GM23248 (cell line): ENCODE measurements around the gene RGS14. TPM values are rescaled to one million over a fixed set of nuclear protein-coding genes. Genes with fewer than 3 reads are reported as not detected.

Experiments
- DNase-seq: peaks from one replicate; pipeline ENCODE4 v3.0.0-alpha.2; 2015
- H2AFZ ChIP-seq: fragments of 200-600 bp; sonication (generic); 2 replicates; pipeline ENCODE4 v1.6.1; 2016; ENCODE audit warnings: antibody characterized with exemption
- H3F3A ChIP-seq: fragments of 200-600 bp; sonication (generic); 2 replicates; pipeline ENCODE4 v1.6.1; 2016; ENCODE audit warnings: mild to moderate bottlenecking, antibody characterized with exemption, mixed run types; ENCODE audit not compliant: insufficient read depth
- H3K27ac ChIP-seq: fragments of 200-600 bp; sonication (generic); 2 replicates; pipeline ENCODE4 v1.5.1; 2016; ENCODE audit warnings: mild to moderate bottlenecking
- H3K27me3 ChIP-seq: fragments of 200-600 bp; sonication (generic); replicated peaks from 2 replicates; pipeline ENCODE4 v1.6.1; 2016; ENCODE audit warnings: mild to moderate bottlenecking; ENCODE audit not compliant: insufficient read depth
- H3K36me3 ChIP-seq: fragments of 200-600 bp; sonication (generic); 2 replicates; pipeline ENCODE4 v1.6.1; 2016; ENCODE audit warnings: low read depth, mild to moderate bottlenecking
- H3K4me1 ChIP-seq: fragments of 200-600 bp; sonication (generic); 2 replicates; pipeline ENCODE4 v1.6.1; 2016; ENCODE audit warnings: mild to moderate bottlenecking; ENCODE audit not compliant: insufficient read depth
- H3K4me2 ChIP-seq: fragments of 200-600 bp; sonication (generic); one replicate; pipeline ENCODE4 v1.6.1; 2016; ENCODE audit warnings: mild to moderate bottlenecking; ENCODE audit not compliant: unreplicated experiment
- H3K4me3 ChIP-seq: fragments of 200-600 bp; sonication (generic); 2 replicates; pipeline ENCODE4 v1.5.1; 2016; ENCODE audit warnings: mild to moderate bottlenecking
- H3K79me2 ChIP-seq: fragments of 200-600 bp; sonication (generic); 2 replicates; pipeline ENCODE4 v1.6.1; 2016; ENCODE audit warnings: mild to moderate bottlenecking; ENCODE audit not compliant: insufficient read depth
- H3K9ac ChIP-seq: fragments of 200-600 bp; sonication (generic); 2 replicates; pipeline ENCODE4 v1.6.1; 2016; ENCODE audit warnings: mild to moderate bottlenecking
- H3K9me2 ChIP-seq: fragments of 200-600 bp; sonication (generic); 2 replicates; pipeline ENCODE4 v1.6.1; 2016; ENCODE audit warnings: mixed run types, mild to moderate bottlenecking, moderate library complexity; ENCODE audit not compliant: insufficient read depth
- H3K9me3 ChIP-seq: fragments of 200-600 bp; sonication (generic); one replicate; pipeline ENCODE4 v1.6.1; 2017; ENCODE audit warnings: low read depth
- H4K20me1 ChIP-seq: fragments of 200-600 bp; sonication (generic); 2 replicates; pipeline ENCODE4 v1.6.0; 2016; ENCODE audit not compliant: insufficient read depth
- EZH2 ChIP-seq: fragments of 200-600 bp; sonication (generic); IDR thresholded peaks from 2 replicates; pipeline ENCODE4 v1.6.1; 2018; ENCODE audit warnings: antibody characterized with exemption, mild to moderate bottlenecking; ENCODE audit not compliant: insufficient read depth, poor library complexity, severe bottlenecking
- EZH2phosphoT487 ChIP-seq: fragments of 200-600 bp; sonication (generic); IDR thresholded peaks from 2 replicates; pipeline ENCODE4 v1.6.1; 2018; ENCODE audit warnings: antibody characterized with exemption, moderate library complexity, mild to moderate bottlenecking, low read depth; ENCODE audit not compliant: insufficient read depth
- WGBS, 2 experiments: methylation state at CpG; one replicate each; pipeline ENCODE4 v1.1.6; 2015 to 2017; ENCODE audit warnings: low lambda C conversion rate in 2 of 2, low coverage in 1 of 2; ENCODE audit errors: missing lambda C conversion rate in 2 of 2; 5-methylcytosine and 5-hydroxymethylcytosine counted together
- in situ Hi-C: fragments of 300-500 bp; cut with MboI; formaldehyde crosslinking; loops from 2 replicates; pipeline ENCODE4 v1.15.0; 2020
- polyA plus RNA-seq: library from polyadenylated mRNA; unstranded; fragments of >200 nt; fragmentation: Nextera tagmentation; extraction: Ambion mirVana; gene quantifications from 2 replicates; pipeline ENCODE4 v1.2.1, GENCODE V29; 2016
- total RNA-seq: library from RNA; depleted of rRNA; stranded (reverse); fragments of >200 nt; shearing (Covaris generic); gene quantifications from 2 replicates; pipeline ENCODE4 v1.2.3, GENCODE V29; 2014

Gene RGS14
- total and polyA plus RNA-seq, 2 experiments from 2014 or later: 2.5 to 6.4 TPM

DNA sequence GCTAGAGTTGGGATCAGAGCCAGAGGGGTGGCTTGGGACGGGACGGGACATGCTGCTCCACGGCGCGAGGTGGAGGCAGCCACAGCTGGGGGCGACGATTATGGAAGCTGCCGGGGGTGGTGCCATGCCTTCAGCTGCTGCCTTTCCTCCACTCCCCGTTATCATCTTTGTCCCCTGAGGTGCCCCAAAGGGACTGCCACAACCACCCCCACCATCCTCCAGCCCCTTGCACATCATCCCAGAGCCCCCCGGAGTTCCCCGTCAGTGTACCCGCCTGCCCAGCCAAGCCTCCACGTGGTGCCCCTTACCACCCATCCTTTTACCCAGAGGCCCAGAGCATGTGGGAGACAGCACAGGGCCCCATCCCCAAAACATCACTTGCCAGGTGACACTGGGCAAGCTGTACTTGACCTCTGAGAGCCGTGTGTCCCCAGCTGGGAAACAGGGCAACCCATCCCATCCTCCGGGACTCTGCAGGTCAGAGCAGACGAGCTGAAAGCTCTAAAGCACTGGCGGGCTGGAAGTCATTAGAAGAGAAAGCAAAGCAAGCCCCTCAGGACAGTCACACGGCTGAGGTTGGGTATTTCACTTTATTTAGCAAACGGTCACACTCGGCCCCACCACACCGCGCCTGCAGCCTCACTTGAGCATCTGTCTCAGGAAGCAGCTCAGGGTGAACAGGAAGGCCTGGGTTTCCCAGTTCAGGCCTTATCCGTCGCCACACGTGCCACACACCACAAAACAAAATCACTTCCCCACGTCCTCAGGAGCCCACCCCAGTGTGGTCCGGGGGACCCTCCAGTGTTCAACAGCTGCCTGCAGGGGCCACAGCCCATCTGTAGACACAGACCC, 26.5 kb upstream of the RGS14 start:
- Histone ChIP-seq H3K9ac (no peak overlapping the region), H3K36me3 (peaks cover 4% of the 10 kb centered on the region; the same call in 1 of the 2 replicates), H3K4me1 (peaks cover 16% of the 10 kb centered on the region), H3K27ac (no peak overlapping the region), H2AFZ (no peak overlapping the region), H3K9me2 (no peaks in the 10 kb centered on the region), H3F3A (peaks cover 14% of the 10 kb centered on the region; the same call in 1 of the 2 replicates), H3K4me2 (no peak overlapping the region), H3K4me3 (no peak overlapping the region), H3K27me3 (no peaks in the 10 kb centered on the region), H4K20me1 (no peaks in the 10 kb centered on the region), H3K79me2 (no peaks in the 10 kb centered on the region), H3K9me3 (no peaks in the 10 kb centered on the region)
- DNase-seq: no peak
- in situ Hi-C loops: no loop called here
- 89 to 90% methylated on average over 26 to 27 of the region's 27 CpGs for WGBS, 2 experiments
- TF ChIP-seq EZH2 (no peak), EZH2phosphoT487 (no peak)

DNA sequence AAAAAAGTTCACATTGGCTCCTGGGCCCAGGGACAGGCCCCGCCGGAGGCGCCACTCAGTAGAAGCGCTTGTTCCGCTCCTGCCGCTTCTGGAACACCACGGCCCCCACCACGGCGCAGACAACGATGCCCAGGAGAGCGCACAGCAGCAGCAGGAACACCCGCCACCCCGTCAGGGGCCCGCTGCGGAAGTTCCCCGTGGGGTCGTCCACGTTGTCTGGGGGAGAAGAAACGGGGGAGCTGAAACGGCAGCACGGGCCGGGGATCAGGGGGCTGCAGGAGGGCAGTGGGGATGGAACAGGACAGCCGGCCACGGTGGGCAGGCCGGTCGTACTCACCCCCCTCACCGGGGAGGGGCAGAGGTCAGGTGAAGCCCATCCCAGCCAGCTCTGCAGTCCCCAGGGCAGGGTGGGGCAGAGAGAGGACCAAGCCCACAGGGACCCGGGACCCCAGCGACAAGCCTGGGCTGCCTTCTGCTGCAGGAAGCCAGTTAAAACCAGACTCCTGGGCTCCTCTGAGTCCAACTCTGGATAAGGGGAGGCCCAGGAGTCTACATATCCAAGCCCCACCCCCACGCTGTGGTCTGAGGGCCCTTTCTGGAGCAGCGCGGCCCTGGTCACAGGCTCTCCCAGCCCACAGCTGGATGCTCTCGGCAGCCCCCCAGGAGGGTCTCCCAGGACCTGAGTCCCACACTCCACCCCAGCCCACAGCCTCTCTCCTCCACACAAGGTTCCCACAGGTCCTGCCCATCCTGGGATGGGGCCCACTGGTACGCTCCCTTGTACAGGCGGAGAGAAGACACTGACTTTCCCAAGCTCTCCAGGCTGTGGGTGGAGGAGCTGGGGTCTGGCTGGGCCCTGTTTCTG, 25.5 kb upstream of the RGS14 start:
- no peak for TF ChIP-seq EZH2phosphoT487
- TF ChIP-seq EZH2: no peak
- no peaks in the 10 kb centered on the region for H4K20me1 ChIP-seq
- no peak overlapping the region for H3K9ac ChIP-seq
- DNase-seq: no peak
- no peaks in the 10 kb centered on the region for H3K27me3 ChIP-seq
- no peaks in the 10 kb centered on the region for H3K79me2 ChIP-seq
- WGBS, 2 experiments: 92 to 98% methylated on average over 22 to 33 of the region's 35 CpGs
- no peak overlapping the region for H3K4me3 ChIP-seq
- H3K4me2 ChIP-seq: no peak overlapping the region
- no peak overlapping the region for H3K27ac ChIP-seq
- H3F3A ChIP-seq: peaks cover 7% of the 10 kb centered on the region; the same call in 1 of the 2 replicates
- H2AFZ ChIP-seq: no peak overlapping the region
- H3K36me3 ChIP-seq: peaks cover 4% of the 10 kb centered on the region; the same call in 1 of the 2 replicates
- H3K4me1 ChIP-seq: peaks cover 10% of the 10 kb centered on the region
- H3K9me2 ChIP-seq: no peaks in the 10 kb centered on the region
- in situ Hi-C loops: no loop called here
- no peaks in the 10 kb centered on the region for H3K9me3 ChIP-seq

DNA sequence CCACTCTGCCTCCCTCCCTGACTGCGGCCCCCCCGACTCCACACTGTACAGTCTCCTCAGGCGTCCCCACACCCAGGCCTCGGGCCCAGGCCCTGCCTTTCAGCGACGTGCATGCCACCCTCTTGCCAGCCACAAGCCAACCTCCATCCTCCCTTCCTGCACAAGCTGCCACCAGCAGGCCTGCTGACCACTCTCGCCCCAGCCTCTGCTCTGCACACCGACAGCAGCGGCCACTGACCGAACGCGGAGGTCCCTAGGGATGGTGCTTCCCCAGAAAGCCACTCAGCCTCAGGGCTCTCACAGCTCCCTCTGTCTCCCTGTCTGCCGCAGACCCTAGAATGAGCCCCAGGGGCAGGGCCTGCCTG, 24.8 kb upstream of the RGS14 start:
- H3K36me3 ChIP-seq: peaks cover 4% of the 10 kb centered on the region; the same call in 1 of the 2 replicates
- H3K9ac ChIP-seq: no peak overlapping the region
- 88 to 91% methylated on average over 13 of the region's 13 CpGs for WGBS, 2 experiments
- H3K4me2 ChIP-seq: no peak overlapping the region
- DNase-seq: no peak
- in situ Hi-C loops: no loop called here
- no peaks in the 10 kb centered on the region for H3K79me2 ChIP-seq
- H2AFZ ChIP-seq: no peak overlapping the region
- H3F3A ChIP-seq: peaks cover 5% of the 10 kb centered on the region; the same call in 1 of the 2 replicates
- peaks cover 4% of the 10 kb centered on the region; the same call in 1 of the 2 replicates for H3K4me1 ChIP-seq
- TF ChIP-seq EZH2 (no peak), EZH2phosphoT487 (no peak)
- no peaks in the 10 kb centered on the region for H3K9me2 ChIP-seq
- no peak overlapping the region for H3K4me3 ChIP-seq
- H4K20me1 ChIP-seq: no peaks in the 10 kb centered on the region
- H3K27me3 ChIP-seq: no peaks in the 10 kb centered on the region
- no peaks in the 10 kb centered on the region for H3K9me3 ChIP-seq
- H3K27ac ChIP-seq: no peak overlapping the region

DNA sequence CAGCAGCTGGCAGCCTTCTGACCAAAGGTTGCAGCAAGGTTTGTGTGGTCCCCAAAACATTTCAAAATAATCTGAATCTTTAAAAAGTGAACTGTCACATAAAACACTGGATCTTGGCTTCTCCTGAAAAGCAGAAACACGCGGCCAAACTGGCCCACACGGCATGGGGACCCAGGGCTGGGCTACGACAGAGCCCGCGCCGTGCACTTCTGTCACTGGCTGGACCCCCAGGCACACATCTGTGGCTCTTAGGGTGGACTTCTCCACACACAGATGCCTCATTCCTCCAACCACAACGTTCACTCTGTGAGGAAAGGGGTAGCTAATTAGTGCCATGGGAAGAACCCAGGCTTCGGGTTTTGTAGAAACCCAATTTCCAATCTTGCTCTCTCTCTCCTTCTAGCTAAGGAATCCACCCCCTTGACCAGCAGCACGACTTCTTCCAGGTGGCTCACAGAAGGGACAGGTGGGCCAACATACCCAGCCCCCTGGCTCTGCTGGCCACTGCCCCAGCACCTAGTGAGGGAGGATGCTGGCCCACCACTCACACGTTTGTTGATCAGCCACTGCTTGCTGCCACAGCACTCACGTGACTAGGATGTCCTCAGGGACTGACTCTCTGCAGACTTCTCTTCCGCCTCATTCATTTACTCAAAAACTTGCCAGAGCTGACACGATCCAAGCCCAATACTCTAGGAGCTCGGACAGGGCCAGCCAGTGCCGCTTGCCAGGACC, 24.1 kb upstream of the RGS14 start:
- H3K36me3 ChIP-seq: peaks cover 4% of the 10 kb centered on the region; the same call in 1 of the 2 replicates
- no peak overlapping the region for H3K27ac ChIP-seq
- no peak overlapping the region for H3K9ac ChIP-seq
- H3K9me2 ChIP-seq: no peaks in the 10 kb centered on the region
- no peak for DNase-seq
- H3K79me2 ChIP-seq: 0 out of 2 replicates have a peak, but pooled peaks cover under 1% of the 10 kb centered on the region
- H3K27me3 ChIP-seq: no peaks in the 10 kb centered on the region
- H3K4me2 ChIP-seq: no peak overlapping the region
- H3K4me3 ChIP-seq: no peak overlapping the region
- no peaks in the 10 kb centered on the region for H3K9me3 ChIP-seq
- no peak for TF ChIP-seq EZH2
- TF ChIP-seq EZH2phosphoT487: no peak
- H3F3A ChIP-seq: peaks cover 2% of the 10 kb centered on the region; the same call in 1 of the 2 replicates
- H2AFZ ChIP-seq: no peak overlapping the region
- no peaks in the 10 kb centered on the region for H3K4me1 ChIP-seq
- H4K20me1 ChIP-seq: no peaks in the 10 kb centered on the region
- WGBS, 2 experiments: 86% methylated on average over 16 of the region's 16 CpGs
- in situ Hi-C loops: no loop called here
